NCI-H526 (cell line): ENCODE results near the gene ZBED4.
"Not testable (repeated sequence)": the region's sequence is repeated elsewhere in the genome, so short reads cannot be mapped to it uniquely, and the experiment has no call there.

Experiments used
- DNase-seq, 2 experiments: peaks; one replicate each; lab custom pipeline; 2025; lab: John Stamatoyannopoulos, UW

Gene ZBED4, protein sequence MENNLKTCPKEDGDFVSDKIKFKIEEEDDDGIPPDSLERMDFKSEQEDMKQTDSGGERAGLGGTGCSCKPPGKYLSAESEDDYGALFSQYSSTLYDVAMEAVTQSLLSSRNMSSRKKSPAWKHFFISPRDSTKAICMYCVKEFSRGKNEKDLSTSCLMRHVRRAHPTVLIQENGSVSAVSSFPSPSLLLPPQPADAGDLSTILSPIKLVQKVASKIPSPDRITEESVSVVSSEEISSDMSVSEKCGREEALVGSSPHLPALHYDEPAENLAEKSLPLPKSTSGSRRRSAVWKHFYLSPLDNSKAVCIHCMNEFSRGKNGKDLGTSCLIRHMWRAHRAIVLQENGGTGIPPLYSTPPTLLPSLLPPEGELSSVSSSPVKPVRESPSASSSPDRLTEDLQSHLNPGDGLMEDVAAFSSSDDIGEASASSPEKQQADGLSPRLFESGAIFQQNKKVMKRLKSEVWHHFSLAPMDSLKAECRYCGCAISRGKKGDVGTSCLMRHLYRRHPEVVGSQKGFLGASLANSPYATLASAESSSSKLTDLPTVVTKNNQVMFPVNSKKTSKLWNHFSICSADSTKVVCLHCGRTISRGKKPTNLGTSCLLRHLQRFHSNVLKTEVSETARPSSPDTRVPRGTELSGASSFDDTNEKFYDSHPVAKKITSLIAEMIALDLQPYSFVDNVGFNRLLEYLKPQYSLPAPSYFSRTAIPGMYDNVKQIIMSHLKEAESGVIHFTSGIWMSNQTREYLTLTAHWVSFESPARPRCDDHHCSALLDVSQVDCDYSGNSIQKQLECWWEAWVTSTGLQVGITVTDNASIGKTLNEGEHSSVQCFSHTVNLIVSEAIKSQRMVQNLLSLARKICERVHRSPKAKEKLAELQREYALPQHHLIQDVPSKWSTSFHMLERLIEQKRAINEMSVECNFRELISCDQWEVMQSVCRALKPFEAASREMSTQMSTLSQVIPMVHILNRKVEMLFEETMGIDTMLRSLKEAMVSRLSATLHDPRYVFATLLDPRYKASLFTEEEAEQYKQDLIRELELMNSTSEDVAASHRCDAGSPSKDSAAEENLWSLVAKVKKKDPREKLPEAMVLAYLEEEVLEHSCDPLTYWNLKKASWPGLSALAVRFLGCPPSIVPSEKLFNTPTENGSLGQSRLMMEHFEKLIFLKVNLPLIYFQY

DNA sequence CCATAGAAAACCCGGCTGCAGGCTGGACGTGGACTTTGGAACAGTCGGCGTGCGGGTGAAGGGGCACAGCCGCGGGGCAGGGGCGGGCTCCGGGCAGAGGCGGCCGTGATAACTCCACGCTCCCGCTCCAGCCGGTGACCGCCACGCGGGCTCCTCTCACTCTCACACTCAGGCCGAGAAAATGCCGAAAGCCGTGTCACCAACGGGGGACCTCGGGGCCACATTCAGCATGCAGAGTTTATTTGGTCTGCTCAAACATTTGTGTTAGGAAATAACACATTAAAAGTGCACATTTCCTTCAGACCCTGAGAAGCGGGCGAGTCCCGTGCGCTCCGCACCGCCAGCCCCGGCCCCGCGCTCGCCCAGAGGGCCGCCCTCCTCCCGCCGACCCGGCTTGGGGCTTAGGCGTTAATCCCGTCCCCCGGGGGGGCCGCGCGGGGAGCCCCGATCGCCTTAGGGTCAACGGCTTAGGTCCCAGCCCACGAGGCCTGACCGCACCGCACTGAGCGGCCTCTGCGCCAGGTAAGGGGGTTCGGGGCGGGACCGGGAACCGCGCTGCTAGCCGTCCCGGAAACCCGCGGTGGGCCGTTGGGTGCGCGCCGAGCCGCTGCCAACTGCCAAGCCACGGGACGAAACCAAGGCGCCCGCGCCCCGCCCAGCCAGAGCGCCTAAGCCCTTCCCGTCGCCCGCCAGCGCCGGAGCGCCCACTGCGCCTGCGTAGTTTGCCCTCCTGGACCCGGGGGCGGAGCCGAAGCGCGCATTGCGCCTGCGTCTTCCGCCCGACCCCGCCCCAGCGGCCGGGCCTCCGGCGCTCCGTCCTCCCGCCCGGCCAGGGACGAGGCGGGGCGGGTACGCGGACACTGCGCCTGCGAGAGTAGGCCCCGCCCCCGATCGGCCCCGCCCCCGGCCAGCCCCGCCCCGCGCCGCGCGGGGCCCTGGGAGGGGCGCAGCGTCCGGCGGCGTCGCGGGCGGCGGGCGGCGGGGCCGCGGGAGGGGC lies at the start of gene ZBED4:
Gene ZBED4 (plus strand): TSS at position 947 of the 997 bp plus-strand sequence. CDS start 29,819 bp downstream, outside the sequence.
- DNase-seq, result peak; percentile 83 to 95

DNA sequence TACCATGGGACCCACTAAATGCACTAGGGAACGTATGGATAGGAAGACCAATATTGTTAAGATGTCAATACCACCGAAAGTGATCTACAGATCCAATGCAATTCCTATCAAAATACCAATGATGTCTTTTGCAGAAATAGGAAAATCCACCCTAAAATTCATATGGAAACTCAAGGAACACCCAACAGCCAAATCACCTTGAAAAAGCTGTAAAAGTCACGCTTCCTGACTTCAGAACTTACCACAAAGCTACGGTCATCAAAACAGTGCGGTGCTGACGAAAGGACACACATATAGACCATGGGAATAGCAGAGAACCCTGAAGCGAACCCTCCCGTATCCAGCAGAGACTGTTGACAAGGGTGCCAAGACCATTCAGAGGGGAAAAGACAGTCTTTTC lies 46.5 kb upstream of the ZBED4 start:
- DNase-seq, result no peak

DNA sequence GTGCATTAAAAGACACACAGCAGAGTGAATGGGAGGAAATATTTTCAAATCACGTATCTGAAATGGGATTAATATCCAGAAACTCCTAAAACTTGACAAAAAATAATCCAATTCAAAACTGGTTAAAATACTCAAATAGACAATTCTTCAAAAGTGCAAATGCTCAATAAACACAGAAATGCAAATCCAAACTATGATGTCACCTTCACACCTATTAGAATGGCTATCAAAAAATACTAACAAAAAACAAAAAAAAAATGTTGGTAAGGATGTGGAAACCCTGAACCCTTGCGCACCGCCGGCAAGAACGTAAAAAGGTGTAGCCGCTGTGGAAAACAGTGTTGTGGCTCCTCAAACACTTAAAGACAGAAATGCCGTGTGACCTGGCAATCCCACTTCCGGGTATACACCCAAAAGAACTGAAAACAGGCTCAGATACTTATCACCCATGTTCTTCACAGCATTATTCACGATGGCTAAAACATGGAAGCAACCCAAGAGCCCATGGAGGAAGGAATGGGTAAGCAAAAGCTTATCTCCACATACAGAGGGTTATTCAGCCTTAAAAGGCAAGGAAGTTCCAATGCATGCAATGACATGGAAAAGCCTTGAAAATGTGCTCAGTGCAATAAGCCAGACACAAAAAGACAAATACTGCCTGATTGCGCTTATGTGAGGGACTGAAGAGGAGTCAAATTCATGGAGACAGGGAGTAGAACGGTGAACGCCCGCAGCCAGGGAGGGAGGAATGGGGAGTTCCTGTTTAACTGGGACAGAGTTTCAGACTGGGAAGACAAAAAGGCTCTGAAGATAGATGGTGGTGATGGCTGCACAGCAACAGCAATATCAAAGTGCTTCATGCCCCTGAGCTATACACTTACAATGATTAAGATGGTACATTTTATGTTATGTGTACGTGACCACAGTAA lies 45.6 kb upstream of the ZBED4 start:
- no peak for DNase-seq

DNA sequence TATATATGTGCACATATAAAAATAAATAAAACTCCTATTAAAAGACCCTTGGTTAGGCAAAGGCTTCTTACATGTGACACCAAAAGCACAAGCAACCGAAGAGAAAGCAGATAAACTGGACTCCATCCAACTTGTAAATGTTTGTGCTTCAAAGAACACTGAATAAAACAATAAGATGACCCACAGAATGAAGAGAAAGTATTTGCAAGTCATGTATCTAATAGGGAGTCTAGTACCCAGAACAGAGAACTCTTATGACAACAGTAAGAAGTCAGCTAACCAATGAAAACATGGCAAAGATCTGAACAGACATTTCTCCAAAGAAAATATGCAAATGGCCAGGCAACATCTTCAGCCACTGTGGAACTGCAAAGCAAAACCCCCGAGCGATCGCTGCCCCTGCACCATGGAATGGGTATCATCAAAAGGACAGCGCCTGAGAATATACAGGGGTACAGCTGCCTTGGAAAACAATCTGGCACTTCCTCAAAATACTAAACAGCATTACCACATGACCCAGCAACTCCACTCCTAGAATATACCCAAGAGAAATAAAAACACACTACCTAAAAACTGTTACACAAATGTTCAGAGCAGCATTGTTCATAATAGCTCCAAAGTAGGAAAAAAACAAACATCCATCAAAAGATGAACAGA lies 43.2 kb upstream of the ZBED4 start:
- DNase-seq, result no peak

DNA sequence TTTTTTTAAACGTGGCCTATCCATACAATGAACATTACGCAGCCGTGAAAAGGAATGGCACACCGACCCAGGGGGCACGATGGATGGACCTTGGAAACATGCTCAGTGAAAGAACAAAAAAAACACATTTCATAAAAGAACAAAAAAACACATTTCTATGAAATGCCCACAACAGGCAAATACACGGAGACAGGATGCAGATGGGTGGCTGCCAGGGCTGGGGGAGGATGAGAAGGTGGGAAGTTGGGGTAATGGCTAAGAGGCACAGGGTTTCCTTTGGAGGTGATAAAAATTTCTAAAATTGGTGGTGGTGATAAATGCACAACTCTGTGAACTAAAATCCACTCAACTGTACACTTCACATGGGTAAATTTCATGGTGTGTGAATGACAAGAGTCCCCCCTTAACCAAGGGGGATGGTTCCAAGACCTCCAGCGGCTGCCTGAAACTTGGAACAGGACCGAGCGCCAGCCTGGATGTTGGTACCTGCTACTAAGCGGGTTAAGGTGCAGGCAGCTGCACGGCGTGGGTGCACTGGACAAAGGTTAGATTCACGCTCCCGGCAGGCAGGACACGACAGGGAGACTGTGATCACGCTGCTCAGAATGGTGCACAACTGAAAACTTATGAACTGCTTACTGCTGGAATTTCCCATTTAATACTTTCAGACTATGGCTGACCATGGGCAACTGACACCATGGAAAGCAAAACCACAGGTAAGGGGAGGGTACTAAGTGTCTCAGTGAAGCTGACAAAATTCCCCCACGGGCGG lies 42.4 kb upstream of the ZBED4 start:
- no peak for DNase-seq

DNA sequence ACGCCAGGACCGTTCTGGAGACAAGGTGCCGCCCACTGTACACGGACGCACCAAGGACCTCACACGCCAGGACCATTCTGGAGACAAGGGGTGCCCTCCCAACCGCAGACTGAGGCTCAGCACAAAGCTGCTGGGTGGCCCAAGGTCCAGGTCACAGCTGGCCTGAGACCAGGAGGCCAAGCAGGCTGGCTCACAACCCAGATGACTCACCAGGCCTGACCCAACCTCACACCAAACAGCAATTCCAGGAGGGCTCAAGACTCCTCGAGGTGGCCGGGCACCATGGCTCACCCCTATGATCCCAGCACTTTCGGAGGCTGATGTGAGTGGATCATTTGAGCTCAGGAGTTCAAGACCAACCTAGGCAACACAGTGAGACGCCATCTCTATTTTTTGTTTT lies 40.8 kb upstream of the ZBED4 start:
- no peak for DNase-seq

DNA sequence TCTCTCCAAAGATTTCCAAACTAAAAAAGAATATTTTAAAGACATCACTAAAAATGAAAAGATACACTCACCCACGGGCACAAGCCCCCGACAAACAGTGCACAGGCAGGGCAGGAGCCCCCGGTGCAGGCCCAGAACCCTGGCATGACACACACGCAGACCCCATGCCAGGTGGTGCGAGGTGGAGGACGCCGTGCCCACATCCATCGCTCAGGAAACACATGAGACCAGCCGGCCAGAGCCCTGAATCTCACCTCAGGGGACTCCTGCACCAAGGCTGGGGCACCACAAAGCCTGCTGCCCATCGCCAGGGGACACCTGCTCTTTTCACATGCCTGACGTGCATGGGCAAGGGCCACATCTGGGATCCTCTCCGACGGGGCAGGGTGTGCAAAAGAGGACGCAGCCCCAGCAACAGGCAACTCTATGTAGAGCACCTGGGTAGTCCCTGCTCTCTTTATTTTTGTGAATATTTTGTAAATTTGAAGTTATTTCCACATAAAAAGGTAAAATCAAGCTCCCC lies 39.4 kb upstream of the ZBED4 start:
- no peak for DNase-seq

DNA sequence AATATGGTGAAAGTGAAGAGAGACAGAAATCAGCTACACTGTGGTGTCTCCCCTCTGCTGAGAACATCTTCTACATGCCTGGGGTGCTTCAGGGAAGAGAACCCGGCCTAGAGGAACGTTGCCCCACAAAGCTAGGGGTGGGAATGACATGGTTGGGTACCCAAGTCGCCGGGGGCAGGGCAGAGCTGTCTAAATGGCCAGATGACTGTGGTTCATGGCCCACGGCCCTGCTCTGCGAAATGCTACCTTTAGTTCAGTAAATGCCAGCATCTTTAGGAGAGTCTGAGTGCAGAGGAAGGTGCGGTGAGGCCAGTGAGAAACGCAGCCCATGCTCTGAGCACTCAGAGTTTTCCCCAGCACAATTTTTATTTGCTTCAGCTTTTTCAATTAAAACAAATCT lies 38.8 kb upstream of the ZBED4 start:
- DNase-seq, result no peak

DNA sequence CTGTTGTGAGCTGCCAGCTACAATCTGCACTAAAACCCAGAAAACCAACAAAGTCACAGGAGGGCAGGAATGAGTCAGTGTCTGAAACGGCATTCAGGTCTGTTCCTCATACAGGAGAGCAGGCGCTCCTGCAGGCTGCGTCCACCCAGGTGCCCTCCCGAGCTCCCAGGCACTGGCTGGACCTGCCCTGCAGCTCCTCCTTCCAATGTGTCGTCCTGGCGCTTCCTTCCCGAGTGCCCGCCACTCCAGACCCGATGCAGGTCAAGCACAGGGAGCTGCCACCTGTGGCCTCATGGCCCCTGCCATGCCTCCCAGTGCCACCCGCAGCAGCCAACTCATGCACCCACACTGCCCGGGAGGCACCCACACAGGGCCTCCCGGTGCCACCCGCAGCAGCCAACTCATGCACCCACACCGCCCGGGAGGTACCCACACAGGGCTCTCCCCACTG lies 38.0 kb upstream of the ZBED4 start:
- no peak for DNase-seq

DNA sequence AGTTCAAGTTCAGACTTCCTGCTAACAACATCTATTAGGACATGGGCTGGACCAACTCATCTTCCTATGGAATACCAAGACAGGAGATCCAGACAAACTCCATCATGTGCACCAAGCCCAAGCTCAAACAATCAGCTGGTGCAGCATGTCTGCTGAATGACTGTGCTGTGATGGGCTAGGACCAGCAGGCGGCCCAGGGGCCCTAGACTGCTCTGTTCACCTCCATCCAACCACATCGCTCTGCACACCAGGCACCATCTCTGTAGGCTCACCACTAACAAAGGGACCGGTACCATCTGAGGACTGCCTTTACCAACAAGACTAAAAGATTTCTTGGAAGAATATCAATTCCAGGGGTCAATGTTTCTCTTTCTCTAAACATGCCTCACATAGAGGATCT lies 36.3 kb upstream of the ZBED4 start:
- no peak for DNase-seq

DNA sequence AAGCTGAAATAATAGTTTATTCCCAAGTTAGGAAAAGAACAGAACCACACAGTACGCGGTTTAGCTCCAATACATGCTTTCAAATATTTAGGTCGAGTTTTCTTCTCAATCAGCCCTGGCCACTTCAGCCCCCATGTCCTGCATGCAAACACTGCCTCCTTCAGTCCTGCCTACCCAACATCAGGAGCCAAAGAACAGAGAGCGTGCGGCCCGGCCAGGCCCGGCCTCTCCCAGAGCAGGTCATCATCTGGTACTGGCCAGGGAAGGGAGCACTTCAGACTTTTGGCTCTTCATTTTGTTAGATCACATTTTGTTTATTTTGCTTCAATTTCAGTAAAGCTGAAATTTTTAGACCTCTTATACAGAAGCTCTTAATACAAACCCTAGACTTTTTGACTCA lies 32.7 kb upstream of the ZBED4 start:
- no peak for DNase-seq

DNA sequence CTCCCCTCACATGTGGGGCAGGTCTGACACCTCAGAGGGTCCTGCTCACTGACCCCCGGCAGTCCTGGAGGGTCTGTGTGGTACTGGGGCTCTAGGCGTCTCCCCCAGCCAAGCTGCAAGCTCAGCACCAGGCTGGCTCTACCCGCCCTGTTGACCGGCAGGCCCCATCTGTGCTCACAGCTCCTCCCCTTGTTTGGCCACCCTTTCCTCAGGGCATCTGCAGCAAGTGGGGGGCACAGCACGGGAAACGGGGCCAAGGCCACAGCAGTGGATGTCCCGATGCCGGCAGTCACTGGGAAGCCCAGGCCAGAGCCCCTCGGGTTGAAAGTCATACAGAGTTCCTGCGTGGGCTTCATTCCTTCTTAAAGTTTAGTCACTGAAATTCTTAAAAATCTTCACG lies 31.9 kb upstream of the ZBED4 start:
- DNase-seq, result not testable (repeated sequence)

DNA sequence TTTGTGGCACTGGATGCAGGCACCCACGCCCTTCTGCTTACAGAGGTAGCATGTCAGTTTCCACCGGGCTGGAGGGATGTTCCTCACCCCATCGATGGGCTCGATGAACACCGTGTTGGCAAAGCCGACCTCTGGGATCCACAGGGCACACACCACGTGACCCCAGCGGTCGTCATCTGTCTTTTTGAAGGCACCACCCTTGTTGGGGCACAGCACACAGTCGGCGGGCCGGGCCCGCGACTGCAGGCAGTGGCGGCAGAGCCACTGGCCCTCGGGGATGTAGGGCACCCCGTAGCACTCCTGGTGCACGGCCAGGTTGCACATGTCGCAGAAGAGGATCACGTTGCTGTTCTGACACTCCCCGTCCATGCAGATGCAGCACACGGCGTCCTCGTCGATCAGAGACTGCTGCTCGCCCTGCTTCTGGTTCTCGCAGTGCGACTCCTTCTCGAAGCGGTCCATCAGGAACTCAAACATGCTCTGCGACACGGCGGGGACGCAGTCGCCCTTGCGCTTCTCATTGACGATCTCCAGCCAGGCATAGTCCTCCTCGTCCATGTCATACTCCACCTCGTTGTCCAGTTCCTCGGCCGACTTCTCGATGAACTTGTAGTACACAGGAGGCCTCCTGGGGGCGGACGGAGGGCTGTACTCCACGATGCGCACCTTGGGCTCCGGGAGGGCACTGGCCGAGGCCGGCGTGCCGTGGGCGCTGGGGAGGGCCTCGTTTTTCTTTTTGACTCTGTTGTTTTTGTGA lies 30.2 kb upstream of the ZBED4 start:
- no peak for DNase-seq

DNA sequence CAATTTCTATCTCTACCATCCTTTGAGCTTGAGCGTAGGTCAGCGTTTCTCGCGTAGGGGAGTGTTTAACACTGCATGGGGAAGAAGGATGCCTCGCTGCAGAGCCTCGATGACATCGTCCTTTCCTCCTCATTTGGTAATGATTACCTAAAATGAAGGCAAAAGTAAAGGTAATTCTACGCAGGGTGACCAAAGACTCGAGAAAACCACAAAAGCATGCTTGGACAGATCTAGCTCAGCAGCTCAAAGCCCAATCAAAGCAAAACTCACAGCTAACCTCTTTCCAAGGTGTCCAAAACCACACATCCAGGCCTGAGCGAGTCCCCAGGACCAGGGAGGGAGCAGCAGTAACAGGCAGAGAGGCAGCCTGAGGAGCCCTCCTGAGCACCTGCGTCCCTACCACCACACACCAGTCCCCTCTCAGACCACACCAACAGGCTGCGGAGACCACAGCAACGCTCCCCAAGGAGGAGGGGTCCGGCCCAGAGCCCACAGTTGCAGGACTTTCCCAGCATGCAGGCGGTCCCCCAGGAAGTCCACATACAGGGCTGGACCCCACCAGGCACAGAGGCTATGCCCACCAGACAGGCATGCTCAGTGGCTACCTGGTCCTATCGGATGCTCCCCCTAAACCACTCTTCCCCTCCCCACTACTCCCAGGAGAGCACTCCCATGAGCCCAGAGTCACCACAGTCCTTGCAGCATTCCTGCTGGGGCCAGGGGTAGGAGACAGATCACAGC lies 29.3 kb upstream of the ZBED4 start:
- DNase-seq, result no peak

DNA sequence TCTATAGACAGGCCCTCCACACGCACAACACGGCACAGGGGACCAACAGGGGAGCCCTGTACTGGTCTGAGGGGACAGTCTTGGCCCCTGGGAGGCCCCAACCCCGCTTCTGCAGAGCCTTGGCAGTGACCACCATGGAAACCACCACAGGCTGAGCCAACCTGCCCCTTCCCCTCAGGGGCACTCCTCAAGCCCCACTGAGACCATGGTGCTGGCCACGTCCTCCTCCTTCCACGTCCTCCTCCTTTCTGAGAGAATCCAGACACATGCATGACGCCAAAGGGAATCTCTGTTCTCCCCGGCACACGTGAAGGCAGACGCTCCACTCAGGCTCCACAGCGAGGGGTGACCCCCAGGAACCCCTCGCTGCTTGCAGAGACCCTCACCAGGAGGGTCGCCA lies 28.7 kb upstream of the ZBED4 start:
- DNase-seq, result no peak

DNA sequence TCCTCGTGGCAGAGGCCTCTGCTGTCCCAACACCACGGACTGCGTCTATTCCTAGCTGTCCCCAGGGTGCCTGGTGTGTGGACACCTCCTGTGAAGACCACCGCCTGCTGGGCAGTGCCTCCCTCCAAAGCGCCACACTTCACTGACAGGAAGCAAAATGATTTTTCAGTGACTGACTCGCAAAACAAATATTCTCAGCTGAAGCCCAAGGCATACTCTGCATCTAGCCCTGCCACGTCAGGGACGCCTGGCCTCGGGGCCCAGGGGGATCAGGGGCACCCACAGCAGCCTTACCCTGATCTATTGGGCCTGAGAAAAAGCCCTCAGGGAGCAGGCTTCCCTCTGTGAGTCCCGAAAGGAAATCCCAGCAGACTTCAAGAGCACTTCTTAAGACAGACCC lies 28.2 kb upstream of the ZBED4 start:
- DNase-seq, result no peak
